GM23248 (cell line): Measurements from ENCODE around the gene PHRF1.

ENCODE experiments used
- EZH2 ChIP-seq: fragments of 200-600 bp; sonication (generic); IDR thresholded peaks from 2 replicates; pipeline ENCODE4 v1.6.1; 2018; ENCODE audit warnings: antibody characterized with exemption, mild to moderate bottlenecking; ENCODE audit not compliant: insufficient read depth, poor library complexity, severe bottlenecking
- EZH2phosphoT487 ChIP-seq: fragments of 200-600 bp; sonication (generic); IDR thresholded peaks from 2 replicates; pipeline ENCODE4 v1.6.1; 2018; ENCODE audit warnings: antibody characterized with exemption, moderate library complexity, mild to moderate bottlenecking, low read depth; ENCODE audit not compliant: insufficient read depth

- no peak for TF ChIP-seq EZH2
- TF ChIP-seq EZH2phosphoT487: 0 out of 2 replicates have a peak, but pooled peaks have one; percentile 25
These were observed 19.5 kb upstream of the PHRF1 start for GRCh38 chr11:556662-557256.
